ENCODE measurements around the gene RAD51B.
"Not testable (repeated sequence)": the region's sequence is repeated elsewhere in the genome, so short reads cannot be mapped to it uniquely, and the experiment has no call there.

RAD51B gene

DNA sequence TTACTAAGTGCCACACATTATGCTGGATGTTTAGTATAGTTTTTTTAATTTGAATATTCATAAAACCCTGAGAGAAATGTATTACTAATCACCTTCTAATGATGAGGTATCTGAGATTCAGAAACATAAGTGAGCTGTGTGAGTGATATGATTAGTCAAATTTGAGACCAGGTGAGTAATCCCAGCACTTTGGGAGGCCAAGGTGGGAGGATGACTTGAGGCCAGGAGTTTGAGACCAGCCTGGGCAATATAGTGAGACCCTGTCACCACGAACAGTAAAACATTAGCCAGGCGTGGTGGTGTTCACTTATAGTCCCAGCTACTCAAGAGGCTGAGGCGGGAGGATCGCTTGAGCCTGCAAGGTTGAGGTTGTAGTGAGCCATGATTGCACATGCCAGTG, 438.4 kb downstream of the RAD51B start:
- no peak for DNase-seq
- in situ Hi-C loops (cut with MboI; ENCODE audit: low pct_unique_long_range_greater_than_20kb, low sequenced_read_pairs), result no loop called here

GRCh38 chr14:68258995-68259394, 439.4 kb downstream of the RAD51B start:
- in situ Hi-C loops (cut with MboI; ENCODE audit: low pct_unique_long_range_greater_than_20kb, low sequenced_read_pairs); DNase-seq: not testable (repeated sequence)

DNA sequence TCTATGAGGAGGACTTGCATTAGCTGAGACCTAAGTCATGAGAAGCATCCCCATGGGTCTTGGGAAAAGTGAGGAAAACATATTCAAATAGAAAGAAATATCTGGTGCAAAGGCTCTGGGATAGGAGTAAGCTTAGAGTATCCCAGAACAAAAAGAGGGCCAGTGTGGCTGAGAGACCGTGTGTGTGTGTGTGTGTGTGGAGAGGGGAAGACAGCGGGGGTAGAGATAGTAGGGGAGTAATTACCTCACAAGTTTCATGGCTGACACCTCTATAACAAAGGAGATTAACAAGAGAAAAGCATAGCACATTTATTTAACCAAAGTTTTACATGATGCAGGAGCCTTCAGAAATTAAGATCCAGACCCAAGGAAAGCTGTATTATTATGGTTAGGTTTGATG, 440.5 kb downstream of the RAD51B start:
- no peak for DNase-seq
- in situ Hi-C loops (cut with MboI; ENCODE audit: low pct_unique_long_range_greater_than_20kb, low sequenced_read_pairs), result no loop called here

GRCh38 chr14:68261092-68261842, 441.7 kb downstream of the RAD51B start:
- DNase-seq, result no peak
- in situ Hi-C loops (cut with MboI; ENCODE audit: low pct_unique_long_range_greater_than_20kb, low sequenced_read_pairs), result no loop called here

GRCh38 chr14:68262567-68262966, 443.0 kb downstream of the RAD51B start:
- DNase-seq, result no peak
- in situ Hi-C loops (cut with MboI; ENCODE audit: low pct_unique_long_range_greater_than_20kb, low sequenced_read_pairs), result no loop called here

GRCh38 chr14:68263563-68264259, 444.1 kb downstream of the RAD51B start:
- in situ Hi-C loops (cut with MboI; ENCODE audit: low pct_unique_long_range_greater_than_20kb, low sequenced_read_pairs), result no loop called here
- DNase-seq, result no peak

DNA sequence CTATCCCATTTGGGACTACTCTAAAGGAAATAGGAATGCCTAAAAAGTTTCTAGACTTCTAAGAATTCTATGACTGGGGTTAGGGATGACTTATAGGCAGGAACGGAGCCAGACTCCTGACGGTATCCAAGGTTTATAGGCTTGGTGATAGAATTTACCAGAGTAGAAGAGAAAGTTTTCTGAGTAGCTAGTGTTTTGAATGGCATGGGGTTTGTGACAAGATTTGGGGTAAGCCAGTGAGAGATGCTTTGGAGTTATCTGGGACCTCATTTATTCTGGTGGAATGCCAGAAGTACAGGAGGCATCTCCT, 444.6 kb downstream of the RAD51B start:
- no peak for DNase-seq
- in situ Hi-C loops (cut with MboI; ENCODE audit: low pct_unique_long_range_greater_than_20kb, low sequenced_read_pairs), result no loop called here

GRCh38 chr14:68266998-68267397, 447.4 kb downstream of the RAD51B start:
- no peak for DNase-seq
- in situ Hi-C loops (cut with MboI; ENCODE audit: low pct_unique_long_range_greater_than_20kb, low sequenced_read_pairs), result no loop called here

DNA sequence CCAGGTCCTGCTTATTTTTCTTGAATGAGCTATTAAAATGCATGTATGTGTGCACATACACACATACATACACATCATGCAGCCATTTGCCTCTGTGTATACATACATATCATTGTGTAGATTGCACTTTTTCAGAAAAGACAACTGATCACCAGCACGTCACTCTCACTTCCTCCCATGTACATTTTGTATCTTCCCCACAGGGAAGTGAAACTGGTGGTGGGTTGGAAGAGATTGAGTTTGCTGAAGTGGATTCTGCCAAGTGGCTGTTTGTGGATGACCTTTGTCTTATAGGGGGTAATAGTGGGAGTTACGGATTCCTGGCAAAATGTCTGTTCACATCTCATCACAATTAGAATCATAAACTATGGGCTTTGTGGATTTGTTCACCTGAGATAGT, 448.6 kb downstream of the RAD51B start:
- in situ Hi-C loops (cut with MboI; ENCODE audit: low pct_unique_long_range_greater_than_20kb, low sequenced_read_pairs), result no loop called here
- DNase-seq, result peak; percentile 31

DNA sequence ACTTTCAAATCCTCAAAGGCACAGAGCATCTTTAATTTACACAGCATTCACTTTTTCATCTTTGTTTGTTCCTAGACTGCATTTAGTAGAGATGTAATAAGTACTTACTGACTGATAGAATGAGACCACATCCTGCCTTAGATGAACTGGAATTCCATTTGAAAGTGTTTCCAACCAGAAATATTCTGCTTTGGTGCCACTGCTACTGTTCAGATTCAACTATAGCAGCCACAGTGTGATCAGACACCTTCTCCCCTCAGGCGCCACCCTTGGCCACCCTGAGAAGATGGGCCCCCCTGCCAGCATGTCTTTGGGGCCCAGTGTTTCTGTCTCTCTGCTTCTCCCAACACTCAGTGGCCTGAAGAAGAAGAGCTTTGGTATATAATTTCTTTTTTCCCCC, 449.1 kb downstream of the RAD51B start:
- no peak for DNase-seq
- in situ Hi-C loops (cut with MboI; ENCODE audit: low pct_unique_long_range_greater_than_20kb, low sequenced_read_pairs), result no loop called here

GRCh38 chr14:68269136-68269927, 449.8 kb downstream of the RAD51B start:
- DNase-seq, result no peak
- in situ Hi-C loops (cut with MboI; ENCODE audit: low pct_unique_long_range_greater_than_20kb, low sequenced_read_pairs), result no loop called here

GRCh38 chr14:68270342-68270741, 450.8 kb downstream of the RAD51B start:
- in situ Hi-C loops (cut with MboI; ENCODE audit: low pct_unique_long_range_greater_than_20kb, low sequenced_read_pairs), result no loop called here
- no peak for DNase-seq

DNA sequence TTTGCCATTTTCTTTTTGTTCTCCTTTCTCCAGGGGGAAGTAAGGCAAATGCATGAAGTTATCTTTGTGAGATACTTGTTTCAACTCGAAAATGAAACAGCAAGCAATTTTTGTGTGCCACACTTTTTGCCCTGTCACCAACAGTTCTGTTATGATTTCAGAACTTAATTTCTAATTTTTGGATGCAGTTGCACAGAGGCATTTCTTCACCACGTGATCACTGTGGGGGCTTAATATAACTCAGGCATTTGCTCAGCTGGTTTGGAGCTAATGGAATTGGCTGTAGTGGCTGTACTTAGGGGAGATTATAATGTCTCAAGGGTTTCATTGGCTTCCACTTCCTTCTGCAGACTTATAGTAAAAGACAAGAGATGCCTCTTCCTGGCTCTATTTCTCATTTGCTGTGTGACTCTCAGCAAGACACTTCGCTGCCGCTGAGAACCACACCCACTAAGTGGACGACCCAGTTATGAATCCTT, 452.4 kb downstream of the RAD51B start:
- no peak for DNase-seq
- in situ Hi-C loops (cut with MboI; ENCODE audit: low pct_unique_long_range_greater_than_20kb, low sequenced_read_pairs), result no loop called here

- DNase-seq, result no peak
- in situ Hi-C loops (cut with MboI; ENCODE audit: low pct_unique_long_range_greater_than_20kb, low sequenced_read_pairs), result no loop called here
These were observed 453.8 kb downstream of the RAD51B start for GRCh38 chr14:68273413-68273812.

- in situ Hi-C loops (cut with MboI; ENCODE audit: low pct_unique_long_range_greater_than_20kb, low sequenced_read_pairs), result no loop called here
- no peak for DNase-seq
These were observed 455.1 kb downstream of the RAD51B start for GRCh38 chr14:68274725-68275124.

- in situ Hi-C loops (cut with MboI; ENCODE audit: low pct_unique_long_range_greater_than_20kb, low sequenced_read_pairs), result no loop called here
- DNase-seq, result no peak
These were observed 459.2 kb downstream of the RAD51B start for GRCh38 chr14:68278576-68279436.

DNA sequence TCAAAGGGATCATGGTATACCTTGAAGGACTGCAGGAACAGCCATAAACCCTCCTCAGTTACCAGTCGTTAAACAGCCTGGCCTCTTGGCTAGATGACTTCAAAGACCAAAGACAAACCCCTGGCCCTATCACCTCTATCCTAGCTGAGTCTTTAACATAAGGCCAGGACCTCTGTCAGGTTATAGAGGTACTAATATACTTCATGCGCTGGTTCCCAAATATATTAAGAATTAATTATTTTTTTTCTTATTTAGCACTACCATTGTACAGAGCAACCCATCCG, 459.8 kb downstream of the RAD51B start:
- in situ Hi-C loops (cut with MboI; ENCODE audit: low pct_unique_long_range_greater_than_20kb, low sequenced_read_pairs), result no loop called here
- DNase-seq, result no peak

DNA sequence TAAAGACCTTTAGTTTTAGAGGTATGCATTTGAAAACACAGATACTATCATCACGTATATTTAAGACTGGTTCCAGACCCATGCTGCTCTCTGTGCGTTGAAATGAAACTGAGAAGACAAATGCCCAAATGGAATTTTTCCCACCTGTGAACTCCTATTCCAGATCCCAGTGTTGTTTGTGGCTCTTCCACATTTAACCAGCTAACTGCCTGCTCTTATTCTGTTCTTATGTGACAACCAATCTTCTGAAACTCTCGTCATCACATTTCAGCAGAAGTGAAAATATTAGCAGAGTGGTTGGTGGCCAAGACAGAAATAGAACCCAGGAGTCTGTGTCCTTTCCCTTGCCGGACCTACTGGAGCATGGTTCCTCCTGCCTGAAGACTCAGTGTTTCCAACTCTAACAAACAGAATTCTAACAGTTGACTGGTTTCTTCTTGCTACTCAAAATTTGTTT, 460.2 kb downstream of the RAD51B start:
- DNase-seq, result no peak
- in situ Hi-C loops (cut with MboI; ENCODE audit: low pct_unique_long_range_greater_than_20kb, low sequenced_read_pairs), result no loop called here

GRCh38 chr14:68281497-68281896, 461.9 kb downstream of the RAD51B start:
- no peak for DNase-seq
- in situ Hi-C loops (cut with MboI; ENCODE audit: low pct_unique_long_range_greater_than_20kb, low sequenced_read_pairs), result no loop called here
